NCI-H82 (cell line): ENCODE measurements around the gene CEP135.
"Not testable (repeated sequence)": the region's sequence is repeated elsewhere in the genome, so short reads cannot be mapped to it uniquely, and the experiment has no call there.

Source experiments
- DNase-seq: peaks from one replicate; lab custom pipeline; 2025; lab: John Stamatoyannopoulos, UW

The CEP135 gene

GRCh38 chr4:56028165-56028564 lies 79.4 kb downstream of the CEP135 start:
- DNase-seq = no peak

- no peak for DNase-seq
These were observed 89.9 kb downstream of the CEP135 start for GRCh38 chr4:56038487-56039162.

GRCh38 chr4:56040842-56041241 lies 92.1 kb downstream of the CEP135 start:
- no peak for DNase-seq

GRCh38 chr4:56042225-56042624 lies 93.5 kb downstream of the CEP135 start:
- no peak for DNase-seq

- no peak for DNase-seq
These were observed 99.6 kb downstream of the CEP135 start for GRCh38 chr4:56048383-56048701.

- peak; percentile 79 for DNase-seq
These were observed 100.1 kb downstream of the CEP135 start for GRCh38 chr4:56048702-56049431.

- no peak for DNase-seq
These were observed 101.9 kb downstream of the CEP135 start for GRCh38 chr4:56050625-56051024.

- no peak for DNase-seq
These were observed 102.4 kb downstream of the CEP135 start for GRCh38 chr4:56051029-56051709.

GRCh38 chr4:56051710-56052075 lies 102.9 kb downstream of the CEP135 start:
- no peak for DNase-seq

- DNase-seq = peak; percentile 45
These were observed 103.7 kb downstream of the CEP135 start for GRCh38 chr4:56052481-56052880.

GRCh38 chr4:56052966-56053365 lies 104.2 kb downstream of the CEP135 start:
- no peak for DNase-seq

GRCh38 chr4:56055027-56055977 lies 106.6 kb downstream of the CEP135 start:
- peak; percentile 72 for DNase-seq

- no peak for DNase-seq
These were observed 107.2 kb downstream of the CEP135 start for GRCh38 chr4:56055991-56056390.

GRCh38 chr4:56058555-56058954 lies 109.8 kb downstream of the CEP135 start:
- DNase-seq = no peak

GRCh38 chr4:56060036-56060435 lies 111.3 kb downstream of the CEP135 start:
- no peak for DNase-seq

- DNase-seq = no peak
These were observed 113.4 kb downstream of the CEP135 start for GRCh38 chr4:56062106-56062505.

GRCh38 chr4:56062526-56063145 lies 113.9 kb downstream of the CEP135 start:
- peak; percentile 6 for DNase-seq

GRCh38 chr4:56066493-56066892 lies 117.7 kb downstream of the CEP135 start:
- DNase-seq = no peak

GRCh38 chr4:56067826-56068225 lies 119.1 kb downstream of the CEP135 start:
- no peak for DNase-seq

GRCh38 chr4:56072730-56073129 lies 124.0 kb downstream of the CEP135 start:
- DNase-seq = not testable (repeated sequence)

GRCh38 chr4:56077676-56078075 lies 128.9 kb downstream of the CEP135 start:
- DNase-seq = peak; percentile 6

- DNase-seq = no peak
These were observed 130.1 kb downstream of the CEP135 start for GRCh38 chr4:56078866-56079265.
